Measurements from ENCODE around the gene ASCC3. TPM values are rescaled to one million over a fixed set of nuclear protein-coding genes. Genes with fewer than 3 reads are reported as not detected.

Gene ASCC3
- total RNA-seq, 1 experiment from 2014 or later = 79.3 TPM

GRCh38 chr6:100468016-100468622, 413.0 kb downstream of the ASCC3 start:
- Histone ChIP-seq H3K27me3 (no peaks in the 10 kb centered on the region), H3K4me1 (no peaks in the 10 kb centered on the region), H3K36me3 (no peaks in the 10 kb centered on the region), H3K4me3 (no peak overlapping the region), H3K9me3 (replicated peaks) (no peaks in the 10 kb centered on the region), H3K27ac (no peak overlapping the region)
- no peak for DNase-seq

GRCh38 chr6:100467129-100468015, 413.8 kb downstream of the ASCC3 start:
- no peak for DNase-seq
- Histone ChIP-seq H3K27ac (peak overlapping the region; percentile 2; the same call in 1 of the 2 replicates), H3K36me3 (no peaks in the 10 kb centered on the region), H3K9me3 (replicated peaks) (no peaks in the 10 kb centered on the region), H3K4me3 (no peak overlapping the region), H3K4me1 (peaks cover under 1% of the 10 kb centered on the region; the same call in 1 of the 2 replicates), H3K27me3 (no peaks in the 10 kb centered on the region)

GRCh38 chr6:100466410-100467128, 414.6 kb downstream of the ASCC3 start:
- Histone ChIP-seq H3K27ac (peak overlapping the region; percentile 2; the same call in 1 of the 2 replicates), H3K4me3 (no peak overlapping the region), H3K4me1 (peaks cover 6% of the 10 kb centered on the region; the same call in 1 of the 2 replicates), H3K27me3 (no peaks in the 10 kb centered on the region), H3K36me3 (no peaks in the 10 kb centered on the region), H3K9me3 (replicated peaks) (no peaks in the 10 kb centered on the region)
- peak; percentile 54 to 68 for DNase-seq

GRCh38 chr6:100465701-100466409, 415.3 kb downstream of the ASCC3 start:
- Histone ChIP-seq H3K4me1 (peaks cover 6% of the 10 kb centered on the region; the same call in 1 of the 2 replicates), H3K27me3 (no peaks in the 10 kb centered on the region), H3K27ac (no peak overlapping the region), H3K9me3 (replicated peaks) (no peaks in the 10 kb centered on the region), H3K4me3 (no peak overlapping the region), H3K36me3 (no peaks in the 10 kb centered on the region)
- no peak for DNase-seq

GRCh38 chr6:100464903-100465700, 416.0 kb downstream of the ASCC3 start, which contains the start of gene SIM1:
SIM1 (minus strand) TSS chr6:100464921; CDS start chr6:100463468, 1,453 bp downstream.
- Histone ChIP-seq H3K4me1 (peaks cover 6% of the 10 kb centered on the region; the same call in 1 of the 2 replicates), H3K36me3 (no peaks in the 10 kb centered on the region), H3K4me3 (peak within 1 kb of the TSS; percentile 63), H3K27me3 (no peaks in the 10 kb centered on the region), H3K9me3 (replicated peaks) (no peaks in the 10 kb centered on the region), H3K27ac (peak within 1 kb of the TSS; percentile 21; the same call in 1 of the 2 replicates)
- DNase-seq = no peak

GRCh38 chr6:100464162-100464851, 416.8 kb downstream of the ASCC3 start:
- peak overlapping the region; percentile 63 for H3K4me3 ChIP-seq
- peaks cover 6% of the 10 kb centered on the region; the same call in 1 of the 2 replicates for H3K4me1 ChIP-seq
- DNase-seq = peak in 1 of 2 experiments; percentile 32
- H3K36me3 ChIP-seq = no peaks in the 10 kb centered on the region
- peak overlapping the region; percentile 21; the same call in 1 of the 2 replicates for H3K27ac ChIP-seq
- H3K9me3 ChIP-seq (replicated peaks) = no peaks in the 10 kb centered on the region
- H3K27me3 ChIP-seq = no peaks in the 10 kb centered on the region

GRCh38 chr6:100463630-100464161, 417.4 kb downstream of the ASCC3 start:
- no peaks in the 10 kb centered on the region for H3K27me3 ChIP-seq
- H3K27ac ChIP-seq = peak overlapping the region; percentile 21; the same call in 1 of the 2 replicates
- DNase-seq = peak in 1 of 2 experiments; percentile 37
- no peaks in the 10 kb centered on the region for H3K36me3 ChIP-seq
- no peaks in the 10 kb centered on the region for H3K9me3 ChIP-seq (replicated peaks)
- H3K4me3 ChIP-seq = peak overlapping the region; percentile 63
- peaks cover 6% of the 10 kb centered on the region; the same call in 1 of the 2 replicates for H3K4me1 ChIP-seq

GRCh38 chr6:100462706-100463629, 418.2 kb downstream of the ASCC3 start:
- Histone ChIP-seq H3K4me1 (peaks cover 6% of the 10 kb centered on the region; the same call in 1 of the 2 replicates), H3K4me3 (peak overlapping the region; percentile 63), H3K27me3 (no peaks in the 10 kb centered on the region), H3K27ac (peak overlapping the region; percentile 21; the same call in 1 of the 2 replicates), H3K9me3 (replicated peaks) (no peaks in the 10 kb centered on the region), H3K36me3 (no peaks in the 10 kb centered on the region)
- peak in 1 of 2 experiments; percentile 31 for DNase-seq

- Histone ChIP-seq H3K36me3 (no peaks in the 10 kb centered on the region), H3K27me3 (no peaks in the 10 kb centered on the region), H3K27ac (peak overlapping the region; percentile 86), H3K4me1 (peaks cover 6% of the 10 kb centered on the region; the same call in 1 of the 2 replicates), H3K9me3 (replicated peaks) (no peaks in the 10 kb centered on the region), H3K4me3 (peak overlapping the region; percentile 63)
- DNase-seq = no peak
These were observed 419.0 kb downstream of the ASCC3 start for GRCh38 chr6:100461917-100462705.

- peak overlapping the region; percentile 86 for H3K27ac ChIP-seq
- DNase-seq = peak; percentile 88 to 90
- H3K9me3 ChIP-seq (replicated peaks) = no peaks in the 10 kb centered on the region
- H3K36me3 ChIP-seq = no peaks in the 10 kb centered on the region
- peak overlapping the region; percentile 63 for H3K4me3 ChIP-seq
- no peaks in the 10 kb centered on the region for H3K27me3 ChIP-seq
- H3K4me1 ChIP-seq = peaks cover 6% of the 10 kb centered on the region; the same call in 1 of the 2 replicates
These were observed 419.7 kb downstream of the ASCC3 start for GRCh38 chr6:100461278-100461916.
